Measurements from ENCODE around the gene LMBRD2.

LMBRD2 gene

DNA sequence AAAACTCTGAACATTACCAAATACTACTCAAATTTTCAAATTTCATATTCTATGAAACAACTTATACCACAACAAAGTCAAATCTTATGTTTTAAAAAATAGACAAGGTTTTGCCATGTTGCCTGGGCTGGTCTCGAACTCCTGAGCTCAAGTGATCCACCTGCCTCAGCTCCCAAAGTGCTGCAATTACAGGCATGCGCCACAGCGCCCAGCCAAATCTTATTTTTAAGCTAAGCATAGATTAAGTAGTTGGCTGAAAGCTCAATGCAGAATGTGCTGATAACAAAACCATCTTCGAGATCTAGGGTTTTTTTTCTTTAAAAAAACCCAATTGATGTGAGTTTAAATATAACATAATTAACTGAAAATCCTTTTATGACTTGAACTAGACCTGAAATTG lies 6.4 kb downstream of the LMBRD2 start:
- TF ChIP-seq, protein P1, sequence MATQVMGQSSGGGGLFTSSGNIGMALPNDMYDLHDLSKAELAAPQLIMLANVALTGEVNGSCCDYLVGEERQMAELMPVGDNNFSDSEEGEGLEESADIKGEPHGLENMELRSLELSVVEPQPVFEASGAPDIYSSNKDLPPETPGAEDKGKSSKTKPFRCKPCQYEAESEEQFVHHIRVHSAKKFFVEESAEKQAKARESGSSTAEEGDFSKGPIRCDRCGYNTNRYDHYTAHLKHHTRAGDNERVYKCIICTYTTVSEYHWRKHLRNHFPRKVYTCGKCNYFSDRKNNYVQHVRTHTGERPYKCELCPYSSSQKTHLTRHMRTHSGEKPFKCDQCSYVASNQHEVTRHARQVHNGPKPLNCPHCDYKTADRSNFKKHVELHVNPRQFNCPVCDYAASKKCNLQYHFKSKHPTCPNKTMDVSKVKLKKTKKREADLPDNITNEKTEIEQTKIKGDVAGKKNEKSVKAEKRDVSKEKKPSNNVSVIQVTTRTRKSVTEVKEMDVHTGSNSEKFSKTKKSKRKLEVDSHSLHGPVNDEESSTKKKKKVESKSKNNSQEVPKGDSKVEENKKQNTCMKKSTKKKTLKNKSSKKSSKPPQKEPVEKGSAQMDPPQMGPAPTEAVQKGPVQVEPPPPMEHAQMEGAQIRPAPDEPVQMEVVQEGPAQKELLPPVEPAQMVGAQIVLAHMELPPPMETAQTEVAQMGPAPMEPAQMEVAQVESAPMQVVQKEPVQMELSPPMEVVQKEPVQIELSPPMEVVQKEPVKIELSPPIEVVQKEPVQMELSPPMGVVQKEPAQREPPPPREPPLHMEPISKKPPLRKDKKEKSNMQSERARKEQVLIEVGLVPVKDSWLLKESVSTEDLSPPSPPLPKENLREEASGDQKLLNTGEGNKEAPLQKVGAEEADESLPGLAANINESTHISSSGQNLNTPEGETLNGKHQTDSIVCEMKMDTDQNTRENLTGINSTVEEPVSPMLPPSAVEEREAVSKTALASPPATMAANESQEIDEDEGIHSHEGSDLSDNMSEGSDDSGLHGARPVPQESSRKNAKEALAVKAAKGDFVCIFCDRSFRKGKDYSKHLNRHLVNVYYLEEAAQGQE (IDR thresholded peaks at IDR 0.05; ENCODE audit: insufficient read depth in 1 of 2, low read depth in 2 of 2, low read length in 2 of 2), result no peak
- TF ChIP-seq TAF1 (IDR thresholded peaks at IDR 0.05; ENCODE audit: borderline replicate concordance, insufficient read depth, low read length) (no peak), FOXP2 (optimal IDR thresholded peaks at IDR 0.05; ENCODE audit: borderline replicate concordance, extremely low read depth, extremely low read length, insufficient read depth) (no peak), POLR2AphosphoS5 (IDR thresholded peaks at IDR 0.05; ENCODE audit: low read depth, low read length) (no peak), SIN3A (IDR thresholded peaks at IDR 0.05; ENCODE audit: borderline replicate concordance, insufficient read depth, low read length) (no peak)

DNA sequence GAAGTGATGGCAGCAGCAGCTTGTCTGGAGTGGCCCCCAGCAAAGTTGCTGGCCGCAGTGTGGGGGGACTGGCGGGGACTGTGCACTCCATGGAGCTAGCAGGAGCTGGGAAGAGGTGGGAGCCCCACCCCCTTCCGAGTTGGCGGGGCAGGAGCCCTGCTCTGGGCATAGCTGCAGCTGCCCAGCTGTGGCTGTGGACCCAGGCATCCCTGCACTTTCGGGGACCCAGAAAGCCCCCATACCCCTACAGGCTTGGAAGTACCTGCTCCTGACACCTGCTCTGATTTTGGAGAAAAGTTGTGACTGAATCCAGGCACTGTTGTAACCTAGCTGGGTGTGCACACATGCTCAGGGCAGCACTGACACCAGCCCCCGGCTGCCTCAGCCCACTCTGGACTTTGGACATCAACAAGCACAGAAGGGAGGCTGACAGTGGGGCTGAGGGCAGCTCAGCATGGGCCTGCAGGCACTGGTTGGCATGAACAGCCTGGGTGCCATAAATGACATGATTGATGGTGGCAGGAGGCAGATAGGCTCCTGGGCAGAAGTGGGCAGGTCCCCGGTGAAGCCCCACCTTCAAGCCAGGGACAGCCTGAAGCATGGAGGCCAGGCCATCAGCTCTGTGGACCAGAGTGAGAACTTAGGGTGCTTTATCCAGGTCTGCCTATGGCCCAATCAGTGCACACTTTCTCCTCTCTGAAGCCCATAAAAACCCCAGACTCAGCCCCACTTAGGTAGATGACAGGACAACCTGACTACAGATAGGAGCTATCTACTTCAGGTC lies 12.6 kb downstream of the LMBRD2 start:
- TF ChIP-seq FOXP2 (optimal IDR thresholded peaks at IDR 0.05; ENCODE audit: borderline replicate concordance, extremely low read depth, extremely low read length, insufficient read depth) (no peak), POLR2AphosphoS5 (IDR thresholded peaks at IDR 0.05; ENCODE audit: low read depth, low read length) (no peak), SIN3A (IDR thresholded peaks at IDR 0.05; ENCODE audit: borderline replicate concordance, insufficient read depth, low read length) (no peak), TAF1 (IDR thresholded peaks at IDR 0.05; ENCODE audit: borderline replicate concordance, insufficient read depth, low read length) (no peak)
- TF ChIP-seq, protein P1 (IDR thresholded peaks at IDR 0.05; ENCODE audit: insufficient read depth in 1 of 2, low read depth in 2 of 2, low read length in 2 of 2), result no peak

DNA sequence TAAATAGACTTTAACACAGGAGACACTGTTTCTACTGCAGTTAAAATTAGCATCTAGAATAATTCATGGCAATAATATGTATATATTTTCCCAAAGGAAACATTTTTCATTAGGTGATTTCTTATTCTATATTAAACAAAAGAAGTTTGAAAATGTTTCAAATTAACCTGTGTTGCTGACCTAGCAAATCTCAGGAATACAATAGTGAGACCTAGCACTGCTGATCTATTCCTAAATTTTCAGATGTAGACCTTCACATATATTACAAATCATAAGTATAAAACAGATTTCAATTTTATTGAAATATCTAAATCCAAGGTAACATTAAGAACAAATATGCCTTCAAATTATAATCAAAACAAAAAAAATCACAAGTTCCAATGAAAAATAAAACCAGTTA lies 15.1 kb downstream of the LMBRD2 start:
- TF ChIP-seq POLR2AphosphoS5 (IDR thresholded peaks at IDR 0.05; ENCODE audit: low read depth, low read length) (no peak), SIN3A (IDR thresholded peaks at IDR 0.05; ENCODE audit: borderline replicate concordance, insufficient read depth, low read length) (no peak), TAF1 (IDR thresholded peaks at IDR 0.05; ENCODE audit: borderline replicate concordance, insufficient read depth, low read length) (no peak), FOXP2 (optimal IDR thresholded peaks at IDR 0.05; ENCODE audit: borderline replicate concordance, extremely low read depth, extremely low read length, insufficient read depth) (no peak)
- TF ChIP-seq, protein P1 (IDR thresholded peaks at IDR 0.05; ENCODE audit: insufficient read depth in 1 of 2, low read depth in 2 of 2, low read length in 2 of 2), result no peak

DNA sequence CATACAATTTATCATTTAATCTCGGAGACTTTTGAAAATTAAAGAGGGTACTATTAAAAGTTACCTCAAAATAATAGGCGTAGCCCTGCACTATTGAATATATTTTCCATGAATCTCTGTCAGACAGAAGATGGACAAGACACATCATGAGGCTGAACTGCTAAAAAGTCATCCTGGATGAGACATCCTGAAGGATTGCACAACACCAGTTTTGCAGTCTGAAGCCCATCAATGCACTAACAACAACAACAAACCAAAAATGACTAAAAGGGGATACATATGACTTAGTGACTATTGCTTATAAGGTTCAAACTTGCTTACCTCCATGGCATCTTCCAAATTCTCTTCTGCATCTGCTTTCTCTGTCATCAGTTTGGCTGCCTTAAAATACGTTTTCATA lies 15.7 kb downstream of the LMBRD2 start:
- no peak for TF ChIP-seq POLR2AphosphoS5 (IDR thresholded peaks at IDR 0.05; ENCODE audit: low read depth, low read length)
- no peak for TF ChIP-seq FOXP2 (optimal IDR thresholded peaks at IDR 0.05; ENCODE audit: borderline replicate concordance, extremely low read depth, extremely low read length, insufficient read depth)
- no peak for TF ChIP-seq SIN3A (IDR thresholded peaks at IDR 0.05; ENCODE audit: borderline replicate concordance, insufficient read depth, low read length)
- TF ChIP-seq TAF1 (IDR thresholded peaks at IDR 0.05; ENCODE audit: borderline replicate concordance, insufficient read depth, low read length), result no peak
- TF ChIP-seq, protein P1 (IDR thresholded peaks at IDR 0.05; ENCODE audit: insufficient read depth in 1 of 2, low read depth in 2 of 2, low read length in 2 of 2), result no peak

Measured in PFSK-1 (cell line).